BE2C (cell line): ENCODE measurements around the gene HDAC4.

Source experiments
- DNase-seq: peaks from one replicate; pipeline ENCODE4 v3.0.0-alpha.2; 2020
- H3K27me3 ChIP-seq: fragments of 250-450 bp; sonication (Bioruptor Pico); 2 replicates; pipeline ENCODE4 v1.5.1; 2020; ENCODE audit warnings: mild to moderate bottlenecking
- H3K36me3 ChIP-seq: fragments of 250-450 bp; sonication (Bioruptor Pico); 2 replicates; pipeline ENCODE4 v1.5.1; 2020; ENCODE audit warnings: mild to moderate bottlenecking
- H3K4me1 ChIP-seq: fragments of 250-450 bp; sonication (Bioruptor Pico); 2 replicates; pipeline ENCODE4 v1.5.1; 2020
- H3K4me3 ChIP-seq: 2 replicates; pipeline ENCODE4 v1.5.1; 2011; ENCODE audit warnings: low read depth, low read length
- H3K9me3 ChIP-seq: fragments of 250-450 bp; sonication (Bioruptor Pico); 2 replicates; pipeline ENCODE4 v1.5.1; 2020
- TF ChIP-seq, protein P1 (sequence below): IDR thresholded peaks from 2 replicates; pipeline ENCODE4 v1.5.1; 2012; ENCODE audit warnings: mild to moderate bottlenecking, low read depth, low read length

Gene HDAC4

DNA sequence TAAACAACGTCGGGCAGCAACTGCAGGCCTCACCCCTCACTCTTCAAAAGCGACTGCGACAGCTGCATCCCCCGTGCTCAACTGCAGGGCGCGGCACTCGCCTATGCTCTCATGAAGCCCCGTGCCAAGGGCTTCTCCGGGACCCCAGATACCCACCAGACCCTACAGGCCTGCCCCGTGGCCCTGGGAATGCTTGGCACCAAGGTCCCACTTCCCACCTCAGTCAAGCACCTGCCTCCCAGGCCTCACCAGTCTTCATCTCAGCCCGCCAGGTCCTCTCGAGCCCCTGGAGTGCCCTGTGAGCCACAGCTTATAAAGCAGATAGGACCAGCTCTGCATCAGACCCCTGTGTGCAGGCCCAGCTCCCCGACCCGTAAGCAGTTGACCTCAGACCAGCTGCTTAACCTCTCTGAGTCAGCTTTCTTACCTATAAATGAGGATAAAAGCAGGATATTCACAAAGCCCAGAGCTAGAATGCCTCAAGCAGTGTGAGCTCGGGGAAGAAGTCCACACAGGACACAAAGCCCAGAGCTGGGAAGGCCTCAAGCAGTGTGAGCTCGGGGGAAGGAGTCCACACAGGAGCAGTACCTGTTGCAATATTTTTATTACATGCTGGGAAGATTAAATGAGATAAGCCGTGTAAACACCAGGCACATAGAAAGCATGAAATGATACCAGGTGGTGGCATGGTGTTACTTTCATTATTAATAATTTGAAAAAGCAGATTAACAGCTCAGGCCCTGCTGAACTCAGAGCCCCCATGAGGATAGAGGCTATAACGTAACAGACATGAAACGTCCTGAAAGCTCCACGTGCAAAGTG lies 96.9 kb downstream of the HDAC4 start:
- H3K27me3 ChIP-seq, result no peaks in the 10 kb centered on the region
- DNase-seq, result peak; percentile 9
- peaks cover 27% of the 10 kb centered on the region for H3K4me1 ChIP-seq
- TF ChIP-seq, protein P1, sequence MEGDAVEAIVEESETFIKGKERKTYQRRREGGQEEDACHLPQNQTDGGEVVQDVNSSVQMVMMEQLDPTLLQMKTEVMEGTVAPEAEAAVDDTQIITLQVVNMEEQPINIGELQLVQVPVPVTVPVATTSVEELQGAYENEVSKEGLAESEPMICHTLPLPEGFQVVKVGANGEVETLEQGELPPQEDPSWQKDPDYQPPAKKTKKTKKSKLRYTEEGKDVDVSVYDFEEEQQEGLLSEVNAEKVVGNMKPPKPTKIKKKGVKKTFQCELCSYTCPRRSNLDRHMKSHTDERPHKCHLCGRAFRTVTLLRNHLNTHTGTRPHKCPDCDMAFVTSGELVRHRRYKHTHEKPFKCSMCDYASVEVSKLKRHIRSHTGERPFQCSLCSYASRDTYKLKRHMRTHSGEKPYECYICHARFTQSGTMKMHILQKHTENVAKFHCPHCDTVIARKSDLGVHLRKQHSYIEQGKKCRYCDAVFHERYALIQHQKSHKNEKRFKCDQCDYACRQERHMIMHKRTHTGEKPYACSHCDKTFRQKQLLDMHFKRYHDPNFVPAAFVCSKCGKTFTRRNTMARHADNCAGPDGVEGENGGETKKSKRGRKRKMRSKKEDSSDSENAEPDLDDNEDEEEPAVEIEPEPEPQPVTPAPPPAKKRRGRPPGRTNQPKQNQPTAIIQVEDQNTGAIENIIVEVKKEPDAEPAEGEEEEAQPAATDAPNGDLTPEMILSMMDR, result no peak
- H3K36me3 ChIP-seq, result no peaks in the 10 kb centered on the region
- no peaks in the 10 kb centered on the region for H3K9me3 ChIP-seq
- no peak overlapping the region for H3K4me3 ChIP-seq

DNA sequence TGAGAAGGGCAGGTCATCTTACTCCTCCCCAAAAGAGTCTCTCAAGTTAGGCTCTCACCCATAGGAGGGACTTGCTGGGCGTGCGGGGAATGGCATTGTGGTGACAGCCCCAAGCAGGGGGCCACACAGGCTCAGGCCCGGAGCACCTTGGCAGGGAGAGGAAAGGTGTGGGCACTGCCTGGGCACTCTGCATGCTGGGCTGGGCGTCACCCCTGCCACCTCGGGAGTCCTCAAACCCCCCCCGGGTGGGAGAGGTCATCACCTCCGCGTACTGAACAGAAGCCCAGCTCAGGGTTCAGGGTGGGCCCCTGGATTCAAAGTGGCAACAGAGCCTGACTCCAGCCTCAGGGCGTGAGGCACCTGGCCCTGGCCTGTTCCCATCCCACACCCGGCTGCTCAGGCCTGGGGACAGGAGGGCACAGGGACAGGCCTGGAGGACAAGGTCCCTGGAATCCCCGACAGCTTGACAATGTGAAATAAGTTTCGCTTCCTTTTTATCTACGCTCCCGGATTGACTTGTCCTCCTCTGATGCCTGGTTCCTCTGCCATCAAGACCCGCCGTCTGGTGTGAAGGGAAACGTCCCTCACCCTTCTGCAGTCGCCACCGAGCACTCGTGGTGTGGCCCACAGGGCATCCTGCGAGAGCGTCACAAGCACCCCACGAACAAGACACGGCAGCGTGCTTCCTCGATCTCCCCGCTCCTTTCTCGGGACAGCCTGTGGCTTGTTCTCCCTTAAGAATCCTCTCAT lies 97.8 kb downstream of the HDAC4 start:
- no peaks in the 10 kb centered on the region for H3K36me3 ChIP-seq
- no peaks in the 10 kb centered on the region for H3K27me3 ChIP-seq
- H3K4me3 ChIP-seq, result no peak overlapping the region
- peak; percentile 25 for DNase-seq
- H3K9me3 ChIP-seq, result no peaks in the 10 kb centered on the region
- H3K4me1 ChIP-seq, result peaks cover 19% of the 10 kb centered on the region
- TF ChIP-seq, protein P1, result no peak

DNA sequence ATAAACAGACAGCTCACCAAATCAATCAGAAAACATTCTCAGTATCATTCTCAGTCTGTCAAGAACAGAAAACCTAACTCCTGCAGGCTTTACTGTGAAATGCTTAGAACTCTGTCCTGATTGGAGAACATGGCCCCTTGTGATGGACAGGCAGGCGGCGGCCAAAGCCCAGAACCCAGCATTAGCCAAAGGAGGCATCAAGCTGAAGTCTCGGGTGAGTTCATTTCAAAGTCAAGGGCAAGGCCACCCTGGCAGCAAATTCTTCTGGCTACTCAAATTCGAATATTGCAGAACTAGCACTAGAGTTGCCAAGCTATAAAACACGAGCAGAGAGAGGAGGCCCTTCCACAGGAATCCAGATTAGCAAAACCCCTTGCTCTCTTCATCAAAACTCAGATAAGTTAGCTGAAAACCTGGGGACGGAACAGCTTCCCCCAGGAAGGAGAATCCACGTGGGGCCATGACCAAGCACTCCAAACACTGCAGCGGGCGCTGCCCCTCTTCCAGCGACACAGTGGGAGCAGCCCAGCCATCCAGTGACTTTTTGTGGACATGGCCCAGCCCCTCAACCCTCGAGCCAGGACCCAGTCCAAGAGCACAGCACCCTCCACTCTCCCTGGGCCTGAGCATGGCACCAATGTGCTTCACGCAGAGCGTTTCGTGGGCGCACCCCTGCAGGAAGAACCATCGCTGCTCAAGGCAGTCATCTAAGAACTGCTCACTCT lies 98.6 kb downstream of the HDAC4 start:
- DNase-seq, result no peak
- no peaks in the 10 kb centered on the region for H3K27me3 ChIP-seq
- H3K4me1 ChIP-seq, result peaks cover 19% of the 10 kb centered on the region
- H3K9me3 ChIP-seq, result no peaks in the 10 kb centered on the region
- no peak overlapping the region for H3K4me3 ChIP-seq
- TF ChIP-seq, protein P1, result no peak
- H3K36me3 ChIP-seq, result no peaks in the 10 kb centered on the region

DNA sequence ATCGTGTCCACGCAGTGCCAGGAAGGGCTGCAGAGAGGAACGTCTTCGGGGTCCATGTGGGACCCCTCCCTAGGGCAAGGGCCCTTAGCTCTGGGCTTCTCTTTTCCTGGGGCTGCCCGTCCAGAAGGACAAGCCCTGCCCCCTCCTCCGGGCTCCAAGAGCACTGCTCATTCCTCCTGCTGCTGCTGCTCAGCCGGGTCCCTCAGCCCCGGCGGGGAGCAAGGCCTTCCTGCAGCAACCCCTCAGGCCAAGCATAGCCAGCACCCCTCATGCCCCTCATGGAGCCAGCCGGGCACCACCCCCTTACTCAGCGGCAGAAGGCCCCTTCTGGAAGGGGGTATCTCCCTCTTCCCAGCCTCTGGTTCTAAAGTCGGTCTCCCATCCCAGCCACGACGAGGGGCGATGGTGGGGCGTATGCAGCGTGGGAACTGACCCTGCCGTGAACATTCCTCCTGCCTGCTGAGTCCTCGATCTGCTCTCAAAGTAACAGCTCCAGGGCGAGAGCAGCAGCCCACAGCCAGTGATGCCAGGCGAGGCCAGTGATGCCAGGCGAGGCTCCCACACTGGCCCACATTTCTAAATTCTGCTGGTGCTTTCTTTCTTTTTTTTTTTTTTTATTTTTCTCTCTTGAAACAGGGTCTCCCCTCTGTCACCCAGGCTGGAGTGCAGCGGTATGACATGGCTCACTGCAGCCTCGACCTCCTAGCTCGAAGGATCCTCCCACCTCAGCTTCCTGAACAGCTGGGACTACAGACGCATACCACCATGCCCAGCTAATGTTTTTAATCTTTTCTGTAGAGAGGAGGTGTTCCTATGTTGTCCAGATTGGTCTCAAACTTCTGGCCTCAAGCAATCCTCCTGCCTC lies 99.7 kb downstream of the HDAC4 start:
- no peaks in the 10 kb centered on the region for H3K27me3 ChIP-seq
- H3K4me3 ChIP-seq, result no peak overlapping the region
- peaks cover 19% of the 10 kb centered on the region for H3K4me1 ChIP-seq
- DNase-seq, result peak; percentile 5
- H3K9me3 ChIP-seq, result no peaks in the 10 kb centered on the region
- no peaks in the 10 kb centered on the region for H3K36me3 ChIP-seq
- TF ChIP-seq, protein P1, result no peak

DNA sequence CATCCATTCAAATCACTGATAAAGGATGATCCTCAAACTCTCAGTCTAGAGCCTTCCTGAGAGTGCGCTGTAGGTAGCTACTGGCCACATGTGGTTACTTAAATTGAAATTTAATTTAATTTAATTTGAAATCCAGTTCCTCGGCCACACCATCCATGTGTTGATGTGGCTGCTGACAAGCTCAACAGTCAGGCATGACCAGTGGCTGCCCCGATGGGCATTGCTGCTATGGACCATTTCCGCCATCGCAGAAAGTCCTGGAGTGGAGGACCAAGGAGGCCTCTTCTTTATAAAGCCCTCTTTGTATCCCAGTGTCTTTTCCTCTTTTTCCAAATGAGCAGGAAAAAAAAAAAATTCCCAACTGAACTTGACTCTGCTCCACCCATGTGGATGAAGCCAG lies 100.6 kb downstream of the HDAC4 start:
- no peaks in the 10 kb centered on the region for H3K9me3 ChIP-seq
- no peaks in the 10 kb centered on the region for H3K36me3 ChIP-seq
- H3K4me3 ChIP-seq, result no peak overlapping the region
- no peak for DNase-seq
- H3K27me3 ChIP-seq, result no peaks in the 10 kb centered on the region
- H3K4me1 ChIP-seq, result peaks cover 19% of the 10 kb centered on the region
- TF ChIP-seq, protein P1, result no peak
